Peyer's patch (tissue), 4 donors: ENCODE results near the gene MED17.

Experiments
- CTCF ChIP-seq, 6 experiments: fragments of 450-650 bp in 4 of 6; fragments of 200-600 bp in 2 of 6; sonication (generic) in 1 of 6; IDR thresholded peaks; one replicate each; pipeline ENCODE4 v1.5.1; 2017 to 2019; ENCODE audit warnings: antibody characterized with exemption in 6 of 6, mild to moderate bottlenecking in 3 of 6, moderate library complexity in 1 of 6
- POLR2A ChIP-seq, 2 donors: fragments of 450-650 bp; IDR thresholded peaks; one replicate each; pipeline ENCODE4 v1.5.1; 2017; ENCODE audit warnings: antibody characterized with exemption in 2 of 2, mild to moderate bottlenecking in 2 of 2, moderate library complexity in 2 of 2

- TF ChIP-seq CTCF (IDR thresholded peaks at IDR 0.05) = no peak
- TF ChIP-seq POLR2A (IDR thresholded peaks at IDR 0.05) = no peak
These were observed 45.4 kb upstream of the MED17 start for GRCh38 chr11:93738647-93739081.
